Measurements from ENCODE around the gene XXYLT1. TPM values are rescaled to one million over a fixed set of nuclear protein-coding genes. Genes with fewer than 3 reads are reported as not detected.

XXYLT1 gene
- total RNA-seq, 1 experiment from 2014 or later = 23.4 TPM

DNA sequence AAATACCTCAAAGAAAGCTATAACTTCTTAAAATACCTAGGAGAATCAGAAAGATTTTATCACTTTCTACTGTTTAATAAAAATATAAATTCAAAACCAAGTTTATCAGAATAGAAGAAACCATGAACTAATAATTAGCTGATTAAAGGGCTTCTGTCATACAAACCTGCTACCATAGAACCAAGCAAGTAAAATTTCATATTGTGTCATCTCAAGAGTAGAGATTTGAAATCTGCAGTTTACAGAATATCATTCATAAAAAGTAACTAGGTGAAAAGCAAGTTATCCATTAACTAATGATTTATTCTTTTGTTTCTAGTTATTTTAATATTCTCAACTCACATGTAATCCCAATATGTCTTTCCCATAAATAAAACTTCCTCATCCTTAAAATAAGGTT lies 36.8 kb upstream of the XXYLT1 start:
- H3K27ac Mint-ChIP-seq = no peak overlapping the region
- ChIA-PET CTCF (no interaction called here), POLR2A (interaction anchor here (0.5 kb wide), 1 partner anchor 131 kb away, joined by 3 read pairs; no protein-coding TSS in a partner anchor)
- no peaks in the 10 kb centered on the region for H3K36me3 Mint-ChIP-seq
- TF ChIP-seq NR3C1 (CRISPR knock-in tag; conservative IDR thresholded peaks at IDR 0.05; ENCODE audit: low read depth) (no peak), ZNF396 (CRISPR knock-in tag; IDR thresholded peaks at IDR 0.05; ENCODE audit: borderline replicate concordance) (no peak), CREB1 (CRISPR knock-in tag; IDR thresholded peaks at IDR 0.05) (no peak), HMGXB4 (CRISPR knock-in tag; IDR thresholded peaks at IDR 0.05) (no peak), SMAD3 (CRISPR knock-in tag; IDR thresholded peaks at IDR 0.05; ENCODE audit: borderline replicate concordance) (no peak), ZNF671 (CRISPR knock-in tag; IDR thresholded peaks at IDR 0.05) (no peak), ATF6 (CRISPR knock-in tag; IDR thresholded peaks at IDR 0.05) (no peak)
- TF ChIP-seq, protein P1, sequence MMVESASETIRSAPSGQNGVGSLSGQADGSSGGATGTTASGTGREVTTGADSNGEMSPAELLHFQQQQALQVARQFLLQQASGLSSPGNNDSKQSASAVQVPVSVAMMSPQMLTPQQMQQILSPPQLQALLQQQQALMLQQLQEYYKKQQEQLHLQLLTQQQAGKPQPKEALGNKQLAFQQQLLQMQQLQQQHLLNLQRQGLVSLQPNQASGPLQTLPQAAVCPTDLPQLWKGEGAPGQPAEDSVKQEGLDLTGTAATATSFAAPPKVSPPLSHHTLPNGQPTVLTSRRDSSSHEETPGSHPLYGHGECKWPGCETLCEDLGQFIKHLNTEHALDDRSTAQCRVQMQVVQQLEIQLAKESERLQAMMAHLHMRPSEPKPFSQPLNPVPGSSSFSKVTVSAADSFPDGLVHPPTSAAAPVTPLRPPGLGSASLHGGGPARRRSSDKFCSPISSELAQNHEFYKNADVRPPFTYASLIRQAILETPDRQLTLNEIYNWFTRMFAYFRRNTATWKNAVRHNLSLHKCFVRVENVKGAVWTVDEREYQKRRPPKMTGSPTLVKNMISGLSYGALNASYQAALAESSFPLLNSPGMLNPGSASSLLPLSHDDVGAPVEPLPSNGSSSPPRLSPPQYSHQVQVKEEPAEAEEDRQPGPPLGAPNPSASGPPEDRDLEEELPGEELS (CRISPR knock-in tag; IDR thresholded peaks at IDR 0.05) = no peak
- TF ChIP-seq, protein P2, sequence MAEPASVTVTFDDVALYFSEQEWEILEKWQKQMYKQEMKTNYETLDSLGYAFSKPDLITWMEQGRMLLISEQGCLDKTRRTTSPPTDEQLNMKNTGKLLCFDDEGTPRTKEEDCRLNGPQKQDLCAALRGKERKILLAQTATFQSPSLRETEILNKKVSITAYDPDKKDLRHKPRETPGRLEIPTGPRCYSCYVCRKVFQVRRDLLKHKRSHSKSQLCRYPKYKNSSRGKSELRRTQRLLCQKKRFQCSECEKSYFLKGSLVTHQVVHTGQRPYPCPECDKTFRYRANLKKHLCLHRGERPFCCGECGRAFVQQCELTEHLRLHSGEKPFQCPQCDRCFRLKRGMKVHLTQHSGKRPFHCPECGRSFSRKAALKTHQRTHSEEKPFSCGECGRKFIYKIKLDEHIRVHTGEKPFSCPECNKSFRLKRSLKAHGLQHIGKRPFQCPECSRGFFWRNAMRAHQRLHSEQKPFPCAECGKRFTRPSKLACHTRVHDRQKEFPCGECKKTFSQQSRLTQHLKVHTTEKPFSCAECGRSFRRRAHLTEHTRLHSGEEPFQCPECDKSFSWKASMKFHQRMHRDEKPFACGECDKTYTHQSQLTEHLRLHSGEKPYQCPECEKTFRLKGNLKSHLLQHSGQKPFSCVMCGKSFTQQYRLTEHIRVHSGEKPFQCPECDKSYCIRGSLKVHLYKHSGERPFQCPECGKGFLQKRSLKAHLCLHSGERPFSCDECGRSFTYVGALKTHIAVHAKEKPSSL (CRISPR knock-in tag; conservative IDR thresholded peaks at IDR 0.05) = no peak
- TF ChIP-seq, protein P3, sequence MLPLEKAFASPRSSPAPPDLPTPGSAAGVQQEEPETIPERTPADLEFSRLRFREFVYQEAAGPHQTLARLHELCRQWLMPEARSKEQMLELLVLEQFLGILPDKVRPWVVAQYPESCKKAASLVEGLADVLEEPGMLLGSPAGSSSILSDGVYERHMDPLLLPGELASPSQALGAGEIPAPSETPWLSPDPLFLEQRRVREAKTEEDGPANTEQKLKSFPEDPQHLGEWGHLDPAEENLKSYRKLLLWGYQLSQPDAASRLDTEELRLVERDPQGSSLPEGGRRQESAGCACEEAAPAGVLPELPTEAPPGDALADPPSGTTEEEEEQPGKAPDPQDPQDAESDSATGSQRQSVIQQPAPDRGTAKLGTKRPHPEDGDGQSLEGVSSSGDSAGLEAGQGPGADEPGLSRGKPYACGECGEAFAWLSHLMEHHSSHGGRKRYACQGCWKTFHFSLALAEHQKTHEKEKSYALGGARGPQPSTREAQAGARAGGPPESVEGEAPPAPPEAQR (CRISPR knock-in tag; IDR thresholded peaks at IDR 0.05) = no peak
- TF ChIP-seq, protein P4, sequence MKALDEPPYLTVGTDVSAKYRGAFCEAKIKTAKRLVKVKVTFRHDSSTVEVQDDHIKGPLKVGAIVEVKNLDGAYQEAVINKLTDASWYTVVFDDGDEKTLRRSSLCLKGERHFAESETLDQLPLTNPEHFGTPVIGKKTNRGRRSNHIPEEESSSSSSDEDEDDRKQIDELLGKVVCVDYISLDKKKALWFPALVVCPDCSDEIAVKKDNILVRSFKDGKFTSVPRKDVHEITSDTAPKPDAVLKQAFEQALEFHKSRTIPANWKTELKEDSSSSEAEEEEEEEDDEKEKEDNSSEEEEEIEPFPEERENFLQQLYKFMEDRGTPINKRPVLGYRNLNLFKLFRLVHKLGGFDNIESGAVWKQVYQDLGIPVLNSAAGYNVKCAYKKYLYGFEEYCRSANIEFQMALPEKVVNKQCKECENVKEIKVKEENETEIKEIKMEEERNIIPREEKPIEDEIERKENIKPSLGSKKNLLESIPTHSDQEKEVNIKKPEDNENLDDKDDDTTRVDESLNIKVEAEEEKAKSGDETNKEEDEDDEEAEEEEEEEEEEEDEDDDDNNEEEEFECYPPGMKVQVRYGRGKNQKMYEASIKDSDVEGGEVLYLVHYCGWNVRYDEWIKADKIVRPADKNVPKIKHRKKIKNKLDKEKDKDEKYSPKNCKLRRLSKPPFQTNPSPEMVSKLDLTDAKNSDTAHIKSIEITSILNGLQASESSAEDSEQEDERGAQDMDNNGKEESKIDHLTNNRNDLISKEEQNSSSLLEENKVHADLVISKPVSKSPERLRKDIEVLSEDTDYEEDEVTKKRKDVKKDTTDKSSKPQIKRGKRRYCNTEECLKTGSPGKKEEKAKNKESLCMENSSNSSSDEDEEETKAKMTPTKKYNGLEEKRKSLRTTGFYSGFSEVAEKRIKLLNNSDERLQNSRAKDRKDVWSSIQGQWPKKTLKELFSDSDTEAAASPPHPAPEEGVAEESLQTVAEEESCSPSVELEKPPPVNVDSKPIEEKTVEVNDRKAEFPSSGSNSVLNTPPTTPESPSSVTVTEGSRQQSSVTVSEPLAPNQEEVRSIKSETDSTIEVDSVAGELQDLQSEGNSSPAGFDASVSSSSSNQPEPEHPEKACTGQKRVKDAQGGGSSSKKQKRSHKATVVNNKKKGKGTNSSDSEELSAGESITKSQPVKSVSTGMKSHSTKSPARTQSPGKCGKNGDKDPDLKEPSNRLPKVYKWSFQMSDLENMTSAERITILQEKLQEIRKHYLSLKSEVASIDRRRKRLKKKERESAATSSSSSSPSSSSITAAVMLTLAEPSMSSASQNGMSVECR (CRISPR knock-in tag; IDR thresholded peaks at IDR 0.05; ENCODE audit: borderline replicate concordance) = no peak
- DNase-seq (ENCODE audit: low spot score) (no peak), ATAC-seq (no peak)
- no peaks in the 10 kb centered on the region for H3K9me3 Mint-ChIP-seq
- H3K27me3 Mint-ChIP-seq (ENCODE audit: low read depth) = no peaks in the 10 kb centered on the region
- no peak overlapping the region for H3K4me3 Mint-ChIP-seq
- H3K4me1 Mint-ChIP-seq = no peaks in the 10 kb centered on the region

All from WTC11 (cell line).